Fibroblast of the aortic adventitia (primary cell): ENCODE results near the gene TAS2R10. TPM values are rescaled to one million over a fixed set of nuclear protein-coding genes. Genes with fewer than 3 reads are reported as not detected.

Source experiments
- DNase-seq: peaks from one replicate; pipeline ENCODE4 v3.0.0-alpha.2; 2010; ENCODE audit warnings: low read depth
- H3K4me3 ChIP-seq: 2 replicates; pipeline ENCODE4 v1.5.1; 2011; ENCODE audit warnings: low read depth, mild to moderate bottlenecking, control low read depth, low read length, moderate library complexity
- CTCF ChIP-seq: IDR thresholded peaks from 2 replicates; pipeline ENCODE4 v1.5.1; 2011; ENCODE audit warnings: mild to moderate bottlenecking, low read length, control low read depth, inconsistent platforms; ENCODE audit not compliant: insufficient read depth
- small RNA-seq: library from RNA; depleted of rRNA; stranded (forward); fragments of <200 nt; gene quantifications from one replicate; pipeline ENCODE3, GENCODE V24; 2012
- total RNA-seq: library from RNA; depleted of rRNA; stranded (reverse); fragments of >200 nt; gene quantifications from 2 replicates; pipeline ENCODE4 v1.2.3, GENCODE V29; 2012; ENCODE audit warnings: low replicate concordance

Gene TAS2R10
- total RNA-seq, 1 donor, result 2.3 TPM

DNA sequence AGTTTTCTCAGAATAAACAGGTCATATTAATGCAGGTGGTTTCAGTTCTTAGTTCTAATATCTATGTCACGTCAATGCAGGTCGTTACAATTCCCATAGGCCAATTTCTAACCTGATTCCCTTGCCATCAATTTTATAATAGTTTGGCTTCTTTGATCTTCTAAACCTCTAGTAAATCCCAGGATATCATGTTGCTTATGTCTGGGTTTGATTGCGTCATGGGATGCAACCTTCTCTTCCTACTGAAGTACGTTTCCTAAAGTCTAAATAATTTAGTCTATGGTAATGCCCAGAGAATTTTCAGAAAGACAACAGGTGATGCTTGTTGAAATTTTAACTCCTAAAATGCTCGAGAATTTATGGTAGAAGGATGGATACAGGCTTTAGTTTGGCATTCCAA lies 42.9 kb downstream of the TAS2R10 start:
- no peak for DNase-seq
- no peak for TF ChIP-seq CTCF
- no peak overlapping the region for H3K4me3 ChIP-seq

DNA sequence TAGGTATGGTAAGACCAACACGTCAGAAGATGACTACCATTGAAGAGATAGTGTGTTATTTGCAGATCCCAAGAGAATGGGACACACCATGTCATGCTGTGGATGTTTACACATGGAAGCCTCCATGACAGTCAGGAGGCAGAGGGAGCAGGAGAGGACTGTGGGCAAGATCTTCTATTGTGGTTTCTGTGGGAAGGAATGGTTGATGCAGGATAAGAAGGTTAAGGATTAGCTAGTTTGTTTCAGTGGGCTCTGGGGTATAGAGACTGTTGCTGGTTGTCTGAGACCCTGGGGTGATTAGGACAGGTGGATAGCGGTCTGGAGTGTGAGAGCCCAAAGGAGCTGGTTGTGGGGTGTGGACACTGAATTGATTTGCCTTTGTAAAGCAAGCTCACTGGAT lies 47.1 kb downstream of the TAS2R10 start:
- no peak for TF ChIP-seq CTCF
- H3K4me3 ChIP-seq, result no peak overlapping the region
- no peak for DNase-seq

Small RNA genes lying within 50 kb of the gene (small RNA-seq; reads per million reads assigned to genes)
- gene PRR4, result not detected

Other genes starting within 250 kb of the TAS2R10 start
- gene MAGOHB, start 212.7 kb downstream of the TAS2R10 start, total RNA-seq, result 31.7 and 36.6 TPM in 2 replicates
- 0.27 TPM in 1 of 2 replicates, not detected in the other for gene STYK1, start 152.3 kb downstream of the TAS2R10 start, total RNA-seq
- gene YBX3, start 103.0 kb downstream of the TAS2R10 start, total RNA-seq, result 139 and 191 TPM in 2 replicates
- gene TAS2R7, start 23.7 kb downstream of the TAS2R10 start, total RNA-seq, result 0.18 TPM in 1 of 2 replicates, not detected in the other
- 0.45 TPM in 1 of 2 replicates, not detected in the other for gene TAS2R8, start 19.1 kb downstream of the TAS2R10 start, total RNA-seq
- gene TAS2R9, start 16.2 kb downstream of the TAS2R10 start, total RNA-seq, result 0.09 TPM in 1 of 2 replicates, not detected in the other
- 3.4 and 7.1 TPM in 2 replicates for gene PRR4, start 23.1 kb upstream of the TAS2R10 start, total RNA-seq
- 22.4 and 24.4 TPM in 2 replicates for gene PRH1, start 57.9 kb upstream of the TAS2R10 start, total RNA-seq
- gene TAS2R13, start 83.2 kb upstream of the TAS2R10 start, total RNA-seq, result 2.8 and 7.4 TPM in 2 replicates
- gene PRH2, start 102.9 kb upstream of the TAS2R10 start, total RNA-seq, result not detected in 2 replicates
- gene TAS2R14, start 112.9 kb upstream of the TAS2R10 start, total RNA-seq, result 4.1 and 5.2 TPM in 2 replicates
- gene TAS2R50, start 160.6 kb upstream of the TAS2R10 start, total RNA-seq, result 3.1 and 6.5 TPM in 2 replicates
- 1.9 and 5.0 TPM in 2 replicates for gene TAS2R20, start 171.9 kb upstream of the TAS2R10 start, total RNA-seq
- gene TAS2R19, start 196.3 kb upstream of the TAS2R10 start, total RNA-seq, result 6.3 and 6.5 TPM in 2 replicates
- 6.2 and 13.6 TPM in 2 replicates for gene TAS2R31, start 205.0 kb upstream of the TAS2R10 start, total RNA-seq
- gene TAS2R46, start 235.9 kb upstream of the TAS2R10 start, total RNA-seq, result 4.7 and 8.8 TPM in 2 replicates